HG03064 (cell line): ENCODE measurements around the gene ARHGAP9.
"Not testable (repeated sequence)": the region's sequence is repeated elsewhere in the genome, so short reads cannot be mapped to it uniquely, and the experiment has no call there.

Experiments used
- ATAC-seq: cut with Tn5 transposase; IDR thresholded peaks from one replicate; pipeline ENCODE4 v1.9.1; 2021; ENCODE audit warnings: low read depth; ENCODE audit not compliant: unreplicated experiment

Gene ARHGAP9

DNA sequence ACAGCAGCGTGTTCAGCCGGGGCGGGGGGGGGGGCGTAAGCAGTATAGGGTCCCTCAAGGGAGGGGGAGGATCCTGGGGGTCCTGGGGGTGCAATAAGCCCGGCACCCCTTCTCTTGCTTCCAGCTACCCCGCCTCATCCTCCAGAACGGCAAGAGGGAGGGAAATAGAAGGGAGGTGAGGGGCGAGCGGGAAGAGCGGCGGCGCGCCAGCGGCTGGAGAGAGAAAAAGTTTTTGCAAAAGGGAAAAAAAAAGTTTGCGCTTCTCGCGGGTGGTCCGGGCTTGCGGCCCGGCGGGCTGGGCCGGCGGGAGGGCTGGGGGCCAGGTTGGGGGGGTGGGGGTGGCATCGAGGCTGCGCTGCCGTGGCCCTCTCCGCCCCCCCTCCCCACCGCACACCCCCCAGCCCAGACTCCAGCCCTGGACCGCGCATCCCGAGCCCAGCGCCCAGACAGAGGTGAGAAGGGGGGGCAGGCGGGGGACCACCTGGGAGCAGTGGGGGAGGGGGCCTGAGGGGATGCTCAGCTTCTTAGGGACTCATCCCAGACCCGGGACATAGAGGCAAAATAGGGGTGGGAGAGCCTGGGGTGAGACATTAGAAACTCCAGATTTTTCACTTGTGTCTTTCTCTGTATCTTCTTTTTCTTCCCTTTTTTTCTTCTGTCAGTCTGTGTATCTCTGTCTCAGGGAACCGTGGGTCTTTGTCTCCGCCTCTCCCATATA is 19.8 kb downstream of the ARHGAP9 start, which contains the start of gene GLI1:
Gene GLI1 (plus strand): TSS at position 36 of the 718 bp plus-strand sequence. CDS start 3,907 bp downstream, outside the sequence.
- ATAC-seq = no peak

- ATAC-seq = peak; percentile 41
Observed at GRCh38 chr12:57459055-57459749, 20.5 kb downstream of the ARHGAP9 start.

- no peak for ATAC-seq
Observed at GRCh38 chr12:57458665-57459054, 21.0 kb downstream of the ARHGAP9 start.

- ATAC-seq = no peak
Observed at GRCh38 chr12:57456737-57457490, 22.8 kb downstream of the ARHGAP9 start.

DNA sequence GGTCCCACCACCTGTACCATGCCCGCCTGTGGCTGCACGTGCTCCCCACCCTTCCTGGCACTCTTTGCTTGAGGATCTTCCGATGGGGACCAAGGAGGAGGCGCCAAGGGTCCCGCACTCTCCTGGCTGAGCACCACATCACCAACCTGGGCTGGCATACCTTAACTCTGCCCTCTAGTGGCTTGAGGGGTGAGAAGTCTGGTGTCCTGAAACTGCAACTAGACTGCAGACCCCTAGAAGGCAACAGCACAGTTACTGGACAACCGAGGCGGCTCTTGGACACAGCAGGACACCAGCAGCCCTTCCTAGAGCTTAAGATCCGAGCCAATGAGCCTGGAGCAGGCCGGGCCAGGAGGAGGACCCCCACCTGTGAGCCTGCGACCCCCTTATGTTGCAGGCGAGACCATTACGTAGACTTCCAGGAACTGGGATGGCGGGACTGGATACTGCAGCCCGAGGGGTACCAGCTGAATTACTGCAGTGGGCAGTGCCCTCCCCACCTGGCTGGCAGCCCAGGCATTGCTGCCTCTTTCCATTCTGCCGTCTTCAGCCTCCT is 23.4 kb downstream of the ARHGAP9 start:
- no peak for ATAC-seq

- ATAC-seq = no peak
Observed at GRCh38 chr12:57455374-57456144, 24.1 kb downstream of the ARHGAP9 start.

- ATAC-seq = no peak
Observed at GRCh38 chr12:57454566-57455373, 24.9 kb downstream of the ARHGAP9 start, which contains the start of gene INHBE. Gene INHBE (plus strand): TSS chr12:57455307. CDS start chr12:57455537, 230 bp downstream.

DNA sequence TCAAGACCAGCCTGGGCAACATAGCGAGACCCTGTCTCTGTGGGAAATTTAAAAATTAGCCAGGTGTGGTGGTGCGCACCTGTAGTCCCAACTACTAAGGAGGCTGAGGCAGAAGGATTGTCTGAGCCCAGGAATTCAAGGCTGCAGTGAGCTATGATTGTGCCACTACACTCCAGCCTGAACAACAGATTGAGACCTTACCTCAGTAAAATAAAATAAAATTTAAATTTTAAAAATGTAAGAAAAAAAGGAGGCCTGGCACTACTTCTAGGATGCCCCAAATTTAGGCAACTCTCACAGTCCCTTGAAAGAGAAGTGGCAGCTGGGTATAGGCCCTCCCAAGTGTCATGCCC is 25.5 kb downstream of the ARHGAP9 start:
- ATAC-seq = no peak

DNA sequence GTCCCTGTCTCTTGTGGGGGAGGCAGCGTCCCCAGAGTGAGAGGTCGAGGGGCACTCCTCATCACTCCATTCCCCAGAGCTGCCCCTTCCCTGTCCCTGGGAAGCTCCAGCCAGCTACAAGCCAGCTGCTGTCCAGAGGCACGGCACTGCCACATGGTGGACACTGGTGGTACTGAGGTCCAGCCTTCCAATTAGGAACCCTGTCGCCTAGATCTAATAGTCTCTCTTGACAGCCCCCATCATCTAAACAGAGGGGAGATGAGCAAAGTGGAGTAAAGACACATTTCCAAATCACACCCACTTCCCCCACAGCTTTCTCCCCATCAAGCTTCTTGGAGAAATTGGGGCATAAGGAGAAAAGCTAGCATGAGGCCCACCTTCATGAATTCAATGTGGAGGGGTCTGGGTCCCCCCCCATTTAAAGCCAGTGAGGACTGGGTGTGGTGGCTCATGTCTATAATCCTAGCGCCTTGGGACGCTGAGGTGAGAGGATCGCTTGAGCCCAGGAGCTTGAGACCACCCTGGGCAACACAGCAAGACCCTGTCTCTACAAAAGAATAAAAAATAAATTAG is 26.6 kb downstream of the ARHGAP9 start:
- ATAC-seq = no peak

- no peak for ATAC-seq
Observed at GRCh38 chr12:57452181-57452936, 27.3 kb downstream of the ARHGAP9 start.

DNA sequence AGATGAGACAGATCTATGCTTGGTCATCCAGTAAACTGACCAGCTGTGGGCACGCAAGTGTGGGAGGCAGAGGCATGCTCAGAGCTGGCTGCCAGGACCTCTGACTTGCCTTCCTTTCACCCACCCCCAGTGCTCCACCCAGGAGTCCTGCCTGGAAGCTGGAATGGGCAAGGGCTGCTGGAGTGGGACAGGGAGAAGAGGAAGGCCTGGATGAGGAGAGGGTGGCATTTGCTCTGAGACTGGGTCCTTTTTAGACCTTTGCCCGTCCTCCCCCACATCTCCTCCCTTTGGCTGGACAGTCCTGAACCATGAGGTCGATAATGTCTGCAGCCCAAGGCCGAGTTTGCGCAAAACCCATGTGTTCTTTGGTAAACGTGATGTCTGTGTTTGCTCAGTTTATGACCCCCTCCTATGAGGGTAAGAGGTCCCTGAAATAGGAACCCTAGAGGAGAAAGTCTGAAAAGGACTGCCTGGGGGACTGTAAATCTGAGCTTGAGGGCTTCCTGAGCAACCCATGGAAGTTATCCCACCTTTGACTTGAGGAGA is 28.4 kb downstream of the ARHGAP9 start:
- ATAC-seq = no peak

- ATAC-seq = no peak
Observed at GRCh38 chr12:57450057-57450456, 29.6 kb downstream of the ARHGAP9 start.

DNA sequence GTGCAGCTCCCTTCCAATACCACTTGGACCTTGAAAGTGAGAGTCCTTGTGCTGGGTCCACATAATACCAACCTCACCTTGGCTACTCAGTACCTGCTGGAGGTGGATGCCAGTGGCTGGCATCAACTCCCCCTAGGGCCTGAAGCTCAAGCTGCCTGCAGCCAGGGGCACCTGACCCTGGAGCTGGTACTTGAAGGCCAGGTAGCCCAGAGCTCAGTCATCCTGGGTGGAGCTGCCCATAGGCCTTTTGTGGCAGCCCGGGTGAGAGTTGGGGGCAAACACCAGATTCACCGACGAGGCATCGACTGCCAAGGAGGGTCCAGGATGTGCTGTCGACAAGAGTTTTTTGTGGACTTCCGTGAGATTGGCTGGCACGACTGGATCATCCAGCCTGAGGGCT is 30.3 kb downstream of the ARHGAP9 start:
- no peak for ATAC-seq

DNA sequence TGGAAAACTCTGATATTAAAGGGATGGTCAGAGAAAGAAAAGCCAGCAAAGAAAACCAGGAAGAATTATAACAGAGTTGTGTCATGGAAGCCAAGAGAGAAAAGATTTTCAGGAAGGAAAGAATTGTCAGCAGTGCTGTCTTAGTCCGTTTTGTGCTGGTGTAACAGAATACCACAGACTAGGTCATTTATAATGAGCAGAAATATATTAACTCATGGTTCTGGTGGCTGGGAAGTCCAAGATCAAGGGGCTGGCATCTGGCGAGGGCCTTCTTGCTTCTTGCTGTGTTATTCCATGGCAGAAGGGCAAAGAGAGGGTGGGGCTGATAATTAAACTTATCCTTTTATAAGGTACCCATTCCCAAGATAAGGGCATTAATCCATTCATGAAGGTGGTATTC is 31.0 kb downstream of the ARHGAP9 start:
- no peak for ATAC-seq

DNA sequence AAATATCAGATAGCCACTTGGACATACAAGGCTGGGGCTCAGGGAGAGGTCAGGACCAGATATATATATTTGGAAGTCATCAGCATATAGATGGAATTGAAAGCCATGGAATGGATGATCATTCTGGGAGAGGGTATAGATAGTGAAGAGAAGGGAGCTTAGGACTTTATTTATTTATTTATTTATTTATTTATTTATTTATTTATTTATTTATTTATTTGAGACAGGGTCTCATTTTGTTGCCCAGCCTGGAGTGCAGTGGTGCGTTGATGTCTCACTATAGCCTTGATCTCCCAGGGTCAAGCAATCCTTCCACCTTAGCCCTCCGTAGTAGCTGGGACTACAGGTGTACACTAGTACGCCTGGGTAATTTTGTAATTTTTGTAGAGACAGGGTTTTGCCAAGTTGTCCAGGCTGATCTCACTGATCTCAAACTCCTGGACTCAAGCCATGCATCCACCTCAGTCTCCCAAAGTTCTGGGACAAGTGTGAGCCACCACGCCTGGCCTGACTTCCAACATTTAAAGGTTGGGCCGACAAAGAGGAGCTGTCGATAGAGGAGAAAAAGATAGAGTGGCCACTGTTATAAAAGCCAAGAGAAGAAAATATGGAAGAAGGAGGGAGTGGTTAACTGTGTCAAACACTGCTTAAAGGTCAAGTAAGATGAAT is 33.2 kb downstream of the ARHGAP9 start:
- ATAC-seq = no peak

DNA sequence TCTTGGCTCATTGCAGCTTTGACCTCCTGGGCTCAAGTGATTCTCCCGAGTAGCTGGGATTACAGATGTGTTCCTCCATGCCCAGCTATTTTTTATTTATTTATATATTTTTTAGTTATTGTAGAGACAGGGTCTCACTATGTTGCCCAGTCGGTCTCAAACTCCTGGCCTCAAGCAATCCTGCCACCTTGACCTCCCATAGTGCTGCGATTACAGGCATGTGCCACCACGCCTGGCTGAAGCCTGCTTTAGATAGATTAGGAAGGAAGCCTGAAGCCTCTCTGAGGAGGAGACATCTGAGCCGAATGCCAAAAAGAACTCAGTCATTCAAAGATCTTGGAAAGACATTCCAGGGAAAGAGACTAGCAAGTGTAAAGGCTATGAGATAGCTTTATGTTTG is 34.9 kb downstream of the ARHGAP9 start:
- no peak for ATAC-seq

DNA sequence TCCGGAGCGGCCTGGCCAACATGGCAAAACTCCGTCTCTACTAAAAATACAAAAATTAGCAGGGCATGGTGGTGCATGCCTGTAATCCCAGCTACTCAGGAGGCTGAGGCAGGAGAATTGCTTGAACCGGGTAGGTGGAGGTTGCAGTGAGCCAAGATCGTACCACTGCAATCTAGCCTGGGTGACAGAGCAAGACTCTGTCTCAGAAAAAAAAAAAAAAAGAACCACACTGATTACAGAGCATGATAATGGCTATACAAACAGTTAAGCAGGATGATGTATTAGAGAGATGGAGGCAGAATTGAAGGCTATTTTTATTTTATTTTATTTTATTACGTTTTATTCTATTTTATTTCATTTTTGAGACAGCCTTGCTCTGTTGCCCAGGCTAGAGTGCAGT is 35.3 kb downstream of the ARHGAP9 start:
- not testable (repeated sequence) for ATAC-seq
